ENCODE measurements around the gene HMCN2. TPM values are rescaled to one million over a fixed set of nuclear protein-coding genes. Genes with fewer than 3 reads are reported as not detected.

The HMCN2 gene
- polyA plus RNA-seq, 1 experiment: under 0.01 TPM

- Histone ChIP-seq H3K4me3 (ENCODE audit: low read depth, low read length) (no peak overlapping the region), H3K9me3 (ENCODE audit: control insufficient read depth, insufficient read depth, low read length) (no peaks in the 10 kb centered on the region; the same call in 1 of the 2 replicates), H3K27ac (ENCODE audit: low read depth, low read length) (no peak overlapping the region), H3K27me3 (ENCODE audit: control insufficient read depth, insufficient read depth, low read length) (peaks cover 73% of the 10 kb centered on the region)
- CTCF ChIA-PET: no interaction called here
- no peak for DNase-seq (ENCODE audit: low read depth, low spot score)
- no peak for TF ChIP-seq CTCF (IDR thresholded peaks at IDR 0.05; ENCODE audit: low read depth, low read length)
- POLR2A ChIA-PET: no interaction called here
Measured at GRCh38 chr9:130319300-130319699, 53.7 kb downstream of the HMCN2 start.

- Histone ChIP-seq H3K27ac (ENCODE audit: low read depth, low read length) (no peak overlapping the region), H3K9me3 (ENCODE audit: control insufficient read depth, insufficient read depth, low read length) (no peaks in the 10 kb centered on the region; the same call in 1 of the 2 replicates), H3K4me3 (ENCODE audit: low read depth, low read length) (no peak overlapping the region), H3K27me3 (ENCODE audit: control insufficient read depth, insufficient read depth, low read length) (peaks cover 70% of the 10 kb centered on the region)
- CTCF ChIA-PET: no interaction called here
- POLR2A ChIA-PET: no interaction called here
- DNase-seq (ENCODE audit: low read depth, low spot score): no peak
- TF ChIP-seq CTCF (IDR thresholded peaks at IDR 0.05; ENCODE audit: low read depth, low read length): no peak
Measured at GRCh38 chr9:130319944-130320712, 54.6 kb downstream of the HMCN2 start.

- ChIA-PET POLR2A (no interaction called here), CTCF (interaction anchor here (0.7 kb wide), 1 partner anchor 19 kb away, joined by 3 read pairs; no protein-coding TSS in a partner anchor)
- no peak for DNase-seq (ENCODE audit: low read depth, low spot score)
- Histone ChIP-seq H3K27ac (ENCODE audit: low read depth, low read length) (no peak overlapping the region), H3K27me3 (ENCODE audit: control insufficient read depth, insufficient read depth, low read length) (peaks cover 67% of the 10 kb centered on the region), H3K4me3 (ENCODE audit: low read depth, low read length) (no peak overlapping the region), H3K9me3 (ENCODE audit: control insufficient read depth, insufficient read depth, low read length) (no peaks in the 10 kb centered on the region; the same call in 1 of the 2 replicates)
- no peak for TF ChIP-seq CTCF (IDR thresholded peaks at IDR 0.05; ENCODE audit: low read depth, low read length)
Measured at GRCh38 chr9:130320723-130321481, 55.3 kb downstream of the HMCN2 start.

- ChIA-PET POLR2A (no interaction called here), CTCF (interaction anchor here (0.7 kb wide), 1 partner anchor 19 kb away, joined by 3 read pairs; no protein-coding TSS in a partner anchor)
- TF ChIP-seq CTCF (IDR thresholded peaks at IDR 0.05; ENCODE audit: low read depth, low read length): no peak
- H3K27ac ChIP-seq (ENCODE audit: low read depth, low read length): no peak overlapping the region
- H3K4me3 ChIP-seq (ENCODE audit: low read depth, low read length): no peak overlapping the region
- no peak for DNase-seq (ENCODE audit: low read depth, low spot score)
- H3K27me3 ChIP-seq (ENCODE audit: control insufficient read depth, insufficient read depth, low read length): peaks cover 62% of the 10 kb centered on the region
- no peaks in the 10 kb centered on the region; the same call in 1 of the 2 replicates for H3K9me3 ChIP-seq (ENCODE audit: control insufficient read depth, insufficient read depth, low read length)
Measured at GRCh38 chr9:130321539-130321938, 56.0 kb downstream of the HMCN2 start.

Measured in AG04450 (cell line).